ENCODE data around the gene MEIOSIN. TPM values are rescaled to one million over a fixed set of nuclear protein-coding genes. Genes with fewer than 3 reads are reported as not detected.
A peak's percentile ranks its signal among the peaks of the same experiment; 100 is the strongest.

Gene MEIOSIN
- total and polyA plus RNA-seq, 11 donors = not detected

DNA sequence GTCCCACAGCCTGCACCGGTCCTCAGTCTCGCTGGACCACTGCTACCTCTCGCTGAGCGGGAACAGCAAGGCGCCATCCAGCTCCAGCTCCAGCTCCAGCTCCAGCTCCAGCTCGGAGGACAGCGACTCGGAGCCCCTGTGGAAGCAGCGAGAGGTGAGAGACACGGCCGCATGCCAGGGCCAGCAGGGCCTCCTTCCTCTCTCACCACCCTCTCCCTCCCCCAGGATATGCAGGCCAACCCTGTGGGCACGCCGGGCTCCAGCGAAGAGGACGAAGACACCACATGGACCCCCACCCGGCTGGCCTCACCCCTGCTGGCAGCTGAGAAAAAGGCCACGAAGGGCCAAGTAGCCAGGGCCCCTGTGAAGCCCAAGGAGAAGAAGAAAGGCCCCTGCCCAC is 28.5 kb downstream of the MEIOSIN start:
- intact Hi-C loops (cut with DNase I) = loop anchor here in 3 of 10 donors (5.0 to 10.0 kb wide), 3 partner anchors 39 to 357 kb away; partner anchors contain the start of genes POLR1G (in 1 of the 3) and PPP1R13L (in 1 of the 3)
- DNase-seq = peak in 1 of 5 donors; percentile 53

DNA sequence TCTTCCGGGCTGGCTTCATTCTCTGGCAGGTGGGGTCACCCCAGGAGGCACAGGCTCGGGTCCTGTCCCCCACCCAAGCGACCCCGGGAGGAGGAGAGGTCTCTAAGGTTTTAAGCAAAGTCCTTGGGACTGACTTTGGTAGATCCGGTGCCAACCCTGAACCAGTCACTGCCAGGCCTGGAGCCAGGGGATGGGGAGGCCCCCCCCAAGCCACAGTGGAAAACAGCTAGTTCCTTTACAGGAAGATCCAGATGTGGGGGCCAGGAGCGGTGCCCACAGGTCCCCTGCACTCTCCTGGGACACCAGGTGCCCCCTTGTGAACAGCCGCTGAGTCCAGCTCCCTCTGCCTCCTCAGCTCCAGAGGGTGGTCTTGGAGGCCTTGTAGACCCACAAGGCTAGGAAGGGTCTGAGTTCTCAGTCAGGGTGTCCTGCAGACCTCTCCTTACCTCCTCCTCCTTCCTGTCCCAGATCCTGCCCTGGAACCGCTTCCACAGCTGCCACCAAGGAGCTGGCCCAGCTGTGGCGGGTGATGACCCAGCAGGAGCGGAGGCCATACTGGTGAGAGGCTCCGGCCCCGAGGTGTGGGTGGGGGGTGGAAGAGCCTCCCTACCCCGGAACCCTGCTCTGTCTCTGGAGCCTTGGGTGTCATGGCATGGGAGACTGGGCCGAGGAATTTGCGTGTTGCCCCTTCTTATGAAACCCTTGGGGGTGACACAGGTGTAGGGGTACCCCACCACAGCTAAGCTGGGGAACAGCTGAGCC is 29.8 kb downstream of the MEIOSIN start:
- WGBS, 4 donors = 89 to 92% (median 91%) methylated on average over 10 to 15 of the region's 15 CpGs
- no peaks in the 10 kb centered on the region for H3K9me3 ChIP-seq
- TF ChIP-seq, protein P1, sequence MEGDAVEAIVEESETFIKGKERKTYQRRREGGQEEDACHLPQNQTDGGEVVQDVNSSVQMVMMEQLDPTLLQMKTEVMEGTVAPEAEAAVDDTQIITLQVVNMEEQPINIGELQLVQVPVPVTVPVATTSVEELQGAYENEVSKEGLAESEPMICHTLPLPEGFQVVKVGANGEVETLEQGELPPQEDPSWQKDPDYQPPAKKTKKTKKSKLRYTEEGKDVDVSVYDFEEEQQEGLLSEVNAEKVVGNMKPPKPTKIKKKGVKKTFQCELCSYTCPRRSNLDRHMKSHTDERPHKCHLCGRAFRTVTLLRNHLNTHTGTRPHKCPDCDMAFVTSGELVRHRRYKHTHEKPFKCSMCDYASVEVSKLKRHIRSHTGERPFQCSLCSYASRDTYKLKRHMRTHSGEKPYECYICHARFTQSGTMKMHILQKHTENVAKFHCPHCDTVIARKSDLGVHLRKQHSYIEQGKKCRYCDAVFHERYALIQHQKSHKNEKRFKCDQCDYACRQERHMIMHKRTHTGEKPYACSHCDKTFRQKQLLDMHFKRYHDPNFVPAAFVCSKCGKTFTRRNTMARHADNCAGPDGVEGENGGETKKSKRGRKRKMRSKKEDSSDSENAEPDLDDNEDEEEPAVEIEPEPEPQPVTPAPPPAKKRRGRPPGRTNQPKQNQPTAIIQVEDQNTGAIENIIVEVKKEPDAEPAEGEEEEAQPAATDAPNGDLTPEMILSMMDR (IDR thresholded peaks at IDR 0.05) = no peak
- TF ChIP-seq POLR2A (IDR thresholded peaks at IDR 0.05) = no peak
- H3K4me3 ChIP-seq = no peak overlapping the region
- DNase-seq (peak in 1 of 5 donors; percentile 58), ATAC-seq (no peak)
- H3K27me3 ChIP-seq = peaks cover 0 to 32% (median 0%) of the 10 kb centered on the region in 9 donors
- intact Hi-C loops (cut with DNase I) = loop anchor here in 3 of 10 donors (5.0 to 10.0 kb wide), 3 partner anchors 41 to 358 kb away; partner anchors contain the start of genes POLR1G (in 1 of the 3) and PPP1R13L (in 1 of the 3)
- H3K27ac ChIP-seq = peak overlapping the region in 3 of 12 donors; percentile 98 to 99 (median 98)
- H3K36me3 ChIP-seq = peaks cover 0 to 5% (median 0%) of the 10 kb centered on the region in 9 donors
- H3K4me1 ChIP-seq = peaks cover 10 to 47% (median 37%) of the 10 kb centered on the region in 12 donors

More for the DNA sequence above, 28.5 kb downstream of the MEIOSIN start:
- ATAC-seq = no peak
- WGBS, 4 donors = 74 to 87% (median 78%) methylated on average over 17 of the region's 17 CpGs
- no peak for TF ChIP-seq POLR2A (IDR thresholded peaks at IDR 0.05)
- TF ChIP-seq, protein P1 (IDR thresholded peaks at IDR 0.05) = no peak
- peaks cover 10 to 36% (median 32%) of the 10 kb centered on the region in 12 donors for H3K4me1 ChIP-seq
- no peak overlapping the region for H3K27ac ChIP-seq
- H3K4me3 ChIP-seq = no peak overlapping the region
- no peaks in the 10 kb centered on the region for H3K9me3 ChIP-seq
- H3K36me3 ChIP-seq = peaks cover 0 to 5% (median 0%) of the 10 kb centered on the region in 9 donors
- H3K27me3 ChIP-seq = peaks cover 0 to 18% (median 0%) of the 10 kb centered on the region in 9 donors

DNA sequence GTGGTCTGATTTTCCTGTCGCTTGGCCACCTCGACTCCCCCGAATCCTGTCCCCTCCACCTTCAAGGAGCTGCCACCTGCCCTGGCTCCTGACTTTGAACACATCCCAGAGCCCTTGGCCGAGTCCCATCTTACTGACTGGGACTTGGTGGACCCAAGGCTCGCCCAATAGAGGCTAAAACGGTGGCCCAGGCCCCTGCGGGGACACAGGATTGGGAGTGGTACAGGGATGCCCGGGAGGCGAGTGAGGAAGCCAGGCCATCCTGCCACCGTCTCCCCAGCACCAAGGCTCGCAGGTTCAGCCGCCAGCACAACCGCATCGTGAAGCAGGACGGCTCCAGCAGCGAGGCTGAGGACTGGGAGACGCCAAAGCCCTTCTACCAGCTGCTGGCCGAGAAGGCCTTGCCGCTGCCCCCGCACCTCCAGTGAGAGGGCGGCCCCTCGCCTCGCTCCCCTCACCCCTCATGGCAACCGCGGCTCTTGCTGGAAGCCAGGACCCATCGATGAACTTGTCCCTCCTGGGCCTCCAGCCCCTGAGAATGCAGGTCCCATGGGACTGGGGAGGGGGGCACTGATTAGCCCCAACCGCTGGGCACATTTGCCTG is 30.6 kb downstream of the MEIOSIN start:
- H3K4me1 ChIP-seq = peaks cover 10 to 48% (median 37%) of the 10 kb centered on the region in 12 donors
- ATAC-seq = no peak
- intact Hi-C loops (cut with DNase I) = loop anchor here in 4 of 10 donors (2.0 to 10.0 kb wide), 4 partner anchors 41 to 359 kb away; partner anchors contain the start of genes POLR1G (in 1 of the 4) and PPP1R13L (in 1 of the 4)
- no peaks in the 10 kb centered on the region for H3K9me3 ChIP-seq
- H3K36me3 ChIP-seq = peaks cover 0 to 5% (median 0%) of the 10 kb centered on the region in 9 donors
- H3K27ac ChIP-seq = peak overlapping the region; percentile 86 to 99 (median 97)
- peak overlapping the region in 7 of 12 donors; percentile 1 to 85 (median 41) for H3K4me3 ChIP-seq
- peak in 2 of 5 donors; percentile 43 to 59 for DNase-seq
- H3K27me3 ChIP-seq = peaks cover 0 to 35% (median 0%) of the 10 kb centered on the region in 9 donors
- WGBS, 4 donors = 38 to 57% (median 39%) methylated on average over 14 to 27 of the region's 27 CpGs
- TF ChIP-seq POLR2A (IDR thresholded peaks at IDR 0.05) = no peak
- TF ChIP-seq, protein P1 (IDR thresholded peaks at IDR 0.05) = no peak

Data from heart left ventricle (tissue), 16 donors.